Activated CD8-positive, alpha-beta memory T cell treated with anti-CD3 and anti-CD28 coated beads, Interleukin-2, amount 50 U/mL, for 24 hours (primary cell): ENCODE results near the gene CER1.

Experiments used
- DNase-seq: peaks from one replicate; pipeline ENCODE4 v3.0.0-alpha.2; 2020; ENCODE audit errors: extremely low read depth

CER1 gene, protein sequence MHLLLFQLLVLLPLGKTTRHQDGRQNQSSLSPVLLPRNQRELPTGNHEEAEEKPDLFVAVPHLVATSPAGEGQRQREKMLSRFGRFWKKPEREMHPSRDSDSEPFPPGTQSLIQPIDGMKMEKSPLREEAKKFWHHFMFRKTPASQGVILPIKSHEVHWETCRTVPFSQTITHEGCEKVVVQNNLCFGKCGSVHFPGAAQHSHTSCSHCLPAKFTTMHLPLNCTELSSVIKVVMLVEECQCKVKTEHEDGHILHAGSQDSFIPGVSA

DNA sequence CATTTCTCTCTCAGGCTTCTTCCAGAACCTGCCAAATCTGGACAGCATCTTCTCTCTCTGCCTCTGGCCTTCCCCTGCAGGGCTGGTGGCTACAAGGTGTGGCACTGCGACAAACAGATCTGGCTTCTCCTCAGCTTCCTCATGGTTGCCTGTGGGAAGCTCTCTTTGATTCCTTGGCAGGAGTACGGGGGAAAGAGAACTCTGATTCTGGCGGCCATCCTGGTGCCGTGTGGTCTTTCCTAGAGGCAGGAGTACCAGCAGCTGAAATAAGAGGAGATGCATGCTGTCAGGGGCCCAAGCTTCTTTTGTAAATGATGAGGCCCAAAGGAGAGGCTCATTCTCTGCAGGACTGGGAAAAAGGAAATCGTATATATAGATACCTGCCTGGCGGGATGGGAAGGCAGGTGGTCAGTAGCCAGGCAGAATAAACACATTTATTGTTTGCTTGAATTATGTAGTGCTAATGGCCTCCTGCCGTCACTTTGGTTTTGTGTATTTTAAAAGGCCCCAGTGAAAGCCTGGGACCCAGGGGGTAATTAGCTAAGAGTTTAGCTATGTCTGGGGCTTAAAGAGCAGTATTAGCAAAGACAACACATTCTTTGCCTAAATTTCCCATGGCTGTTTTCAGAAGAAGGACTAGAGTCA is at the start of gene CER1:
TSS of gene CER1 (minus strand) at position 343 of the 645 bp plus-strand sequence. CDS start at position 282, 61 bp downstream.
- DNase-seq, result no peak

DNA sequence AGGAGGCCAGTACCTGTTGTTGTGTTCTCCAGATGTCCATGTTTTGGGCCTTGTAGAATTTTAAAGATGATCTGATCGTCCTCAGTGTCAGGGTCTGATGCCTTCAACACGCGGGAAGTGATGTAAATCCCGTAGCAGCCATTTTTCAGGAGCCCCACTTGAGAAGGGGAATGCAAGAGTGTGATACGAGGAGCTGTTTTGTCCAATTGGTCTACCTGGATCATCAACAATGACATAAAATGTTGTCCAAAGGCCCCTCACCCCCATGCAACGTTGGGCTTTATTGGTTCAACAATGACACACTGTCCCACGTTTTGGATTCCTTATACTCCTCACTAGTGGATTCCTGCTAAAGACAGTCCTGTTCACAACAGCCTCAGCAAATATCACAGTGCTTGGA is 48.1 kb upstream of the CER1 start:
- no peak for DNase-seq

DNA sequence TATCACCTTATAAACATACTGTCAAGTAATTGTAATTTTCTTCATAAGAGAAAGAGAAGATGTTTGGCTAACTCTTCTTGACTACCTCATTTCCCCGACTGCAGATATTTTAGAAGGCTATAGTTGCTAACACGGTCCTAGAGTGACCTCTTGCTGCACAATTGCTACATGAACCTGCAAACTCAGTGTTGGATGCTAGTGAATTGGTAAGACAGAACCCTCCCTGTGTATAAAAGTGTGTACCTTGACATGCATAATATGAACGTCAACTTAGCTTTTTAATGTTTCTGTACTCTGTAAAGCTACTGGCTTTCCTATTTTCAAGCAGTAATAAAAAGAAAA is 46.7 kb upstream of the CER1 start:
- no peak for DNase-seq

DNA sequence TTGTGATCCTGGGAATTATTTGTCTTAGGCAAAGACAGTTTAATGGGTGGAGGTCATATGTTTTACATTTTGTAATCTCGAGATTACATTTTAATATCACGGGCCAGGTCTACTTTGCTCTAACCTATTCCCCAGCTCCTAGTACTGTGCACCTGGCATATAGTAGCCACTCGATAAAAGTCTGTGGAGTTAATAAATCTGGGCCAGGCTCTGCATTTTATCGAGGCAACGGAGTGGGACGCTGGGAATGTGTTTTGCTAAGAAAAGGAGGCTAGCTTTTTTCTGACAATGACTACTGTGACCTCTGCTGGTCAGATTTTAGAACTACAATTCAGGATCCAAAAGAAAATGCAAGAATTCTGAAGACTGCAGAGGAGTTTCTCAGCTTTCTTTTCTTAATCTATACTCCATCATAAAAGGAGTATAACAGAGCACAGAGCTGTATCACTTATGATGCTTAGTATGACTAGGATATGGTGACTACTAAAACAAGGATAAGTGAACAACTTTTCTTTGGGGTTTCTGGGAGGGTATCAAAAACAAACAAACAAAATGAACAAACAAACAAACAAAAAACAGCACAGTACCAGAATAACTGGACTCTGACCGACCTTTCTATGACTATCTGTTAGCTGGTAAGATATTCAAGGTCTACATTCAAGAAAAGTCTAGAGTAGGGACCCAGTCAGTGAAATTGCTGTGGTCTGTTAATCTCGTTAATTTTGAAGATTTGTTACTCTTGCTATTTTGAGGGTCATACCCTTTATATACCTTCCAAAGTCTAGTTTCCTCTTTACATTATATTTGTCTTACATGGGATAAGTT is 46.1 kb upstream of the CER1 start:
- no peak for DNase-seq

DNA sequence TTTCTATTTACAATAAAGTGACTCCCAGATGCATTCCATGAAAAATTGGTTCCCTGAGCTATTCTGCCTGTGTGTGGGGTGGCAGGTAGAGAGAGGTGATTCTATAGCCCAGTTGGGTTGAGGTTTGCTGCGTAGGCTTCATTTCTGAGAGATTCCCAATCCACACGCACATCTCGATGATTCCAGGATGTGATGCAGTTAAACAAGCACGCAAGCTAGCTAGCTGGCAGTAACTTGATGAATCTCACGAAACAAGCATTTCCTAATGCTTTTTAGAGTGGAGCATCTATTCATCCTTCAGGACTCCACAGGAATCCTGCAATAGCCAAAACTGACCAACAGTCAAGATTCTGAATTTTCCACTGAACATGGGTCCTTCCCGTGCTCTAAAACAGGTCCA is 43.8 kb upstream of the CER1 start:
- no peak for DNase-seq

DNA sequence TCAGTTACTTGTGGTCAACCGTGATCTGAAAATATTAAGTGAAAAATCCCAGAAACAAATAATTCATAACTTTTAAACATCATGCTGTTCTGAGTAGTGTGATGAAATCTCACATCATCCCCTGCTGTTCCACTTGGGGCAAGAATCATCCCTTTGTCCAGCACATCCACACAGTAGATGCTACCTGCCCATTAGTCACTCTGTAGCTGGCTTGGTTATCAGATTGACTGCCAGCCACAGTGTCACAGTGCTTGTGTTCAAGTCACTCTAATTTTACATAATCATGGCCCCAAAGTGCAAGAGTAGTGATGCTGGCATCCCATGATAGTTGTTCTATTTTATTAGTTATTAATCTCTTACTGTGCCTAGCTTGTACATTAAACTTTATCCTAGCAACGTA is 39.1 kb upstream of the CER1 start:
- DNase-seq, result no peak

DNA sequence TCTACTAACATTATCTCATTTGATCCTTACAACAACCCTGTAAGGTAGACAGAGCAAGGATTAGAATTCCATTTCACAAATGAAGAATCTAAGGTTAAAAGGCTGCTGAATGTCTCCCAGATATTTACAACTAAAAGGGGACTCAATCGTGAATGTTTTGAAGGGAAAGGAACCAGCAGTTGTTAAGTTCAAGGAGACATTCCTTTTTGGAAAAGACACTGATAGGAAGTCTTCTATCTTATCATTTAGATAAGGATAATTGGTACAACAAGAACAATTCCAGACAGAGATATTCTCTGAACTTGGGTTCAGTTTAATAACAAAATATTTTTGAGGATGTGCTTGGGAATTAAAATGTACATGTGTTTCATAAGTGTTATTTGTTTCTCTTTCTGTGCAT is 37.5 kb upstream of the CER1 start:
- no peak for DNase-seq

DNA sequence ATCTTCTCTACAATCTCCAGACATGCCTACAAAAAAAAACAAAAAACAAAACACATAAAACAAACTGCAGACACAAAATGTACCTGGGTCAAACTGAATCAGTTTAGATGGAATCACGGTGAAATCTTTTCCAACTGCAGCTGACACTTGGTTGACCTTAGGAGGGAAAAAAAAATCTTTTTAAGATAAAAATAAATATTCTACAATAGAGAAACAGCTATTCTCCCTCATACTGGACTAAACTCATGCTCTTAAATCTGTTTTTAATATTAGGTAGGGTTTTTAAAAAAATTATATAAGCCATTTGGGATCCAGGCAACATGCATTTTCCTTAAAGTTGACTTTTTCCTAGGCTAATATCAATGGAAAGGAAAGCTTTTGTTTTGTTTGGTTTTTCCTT is 33.8 kb upstream of the CER1 start:
- DNase-seq, result no peak

DNA sequence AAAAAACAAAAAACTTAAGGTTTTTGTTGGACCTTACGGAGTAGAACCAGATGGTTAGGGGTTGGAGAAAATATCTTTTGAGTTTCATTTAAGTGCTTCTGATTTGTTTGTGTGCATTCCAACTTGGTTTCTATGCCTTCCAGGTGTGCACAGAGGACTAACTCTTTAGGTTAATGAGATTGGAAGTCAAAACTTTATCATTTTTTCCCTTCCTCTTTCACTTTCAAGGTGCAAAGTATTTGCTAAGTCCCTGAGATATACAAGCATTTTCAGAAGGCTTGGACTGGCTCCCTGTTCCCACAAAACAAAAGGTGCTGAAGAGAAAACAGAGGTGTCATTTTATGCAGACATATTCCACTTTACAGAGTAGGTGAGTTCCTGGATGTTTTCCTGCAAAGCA is 30.3 kb upstream of the CER1 start:
- no peak for DNase-seq

DNA sequence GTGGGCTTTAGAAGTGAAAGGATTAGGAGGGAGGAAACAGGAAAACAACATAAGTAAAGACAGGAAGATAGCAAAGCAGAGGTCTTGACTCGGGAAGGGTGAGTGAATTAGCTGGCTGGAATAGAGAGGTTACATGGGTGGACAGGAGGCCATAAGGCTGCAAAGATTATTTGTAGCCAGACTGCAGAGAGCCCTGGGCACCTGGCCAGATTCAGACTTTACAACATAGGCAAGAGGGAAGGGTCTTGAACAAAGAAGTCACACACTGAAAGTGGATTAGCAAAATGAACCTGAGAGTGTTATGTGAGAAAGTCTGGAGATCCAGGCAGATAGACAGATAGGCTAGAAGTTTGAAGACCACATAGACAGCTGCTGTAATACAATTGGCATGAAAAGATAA is 29.7 kb upstream of the CER1 start:
- no peak for DNase-seq

DNA sequence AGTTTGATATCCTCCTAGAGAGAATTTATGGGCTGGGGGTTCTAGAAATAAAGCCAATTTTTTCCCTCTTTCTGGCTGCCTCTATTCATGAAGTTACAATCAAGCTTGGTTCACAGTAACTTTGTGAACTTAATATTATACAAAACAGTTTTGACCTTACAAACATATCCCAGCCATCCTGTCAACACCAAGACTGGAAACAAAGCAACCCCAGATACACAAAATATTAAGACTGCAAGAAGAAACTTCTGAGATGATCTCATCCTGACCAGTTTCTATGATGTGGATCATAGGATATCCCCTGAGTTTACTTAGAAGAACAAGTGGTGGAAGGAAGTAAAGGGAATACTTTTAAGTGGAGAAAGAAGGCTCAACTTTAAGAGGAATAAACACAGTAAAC is 28.3 kb upstream of the CER1 start:
- DNase-seq, result no peak

DNA sequence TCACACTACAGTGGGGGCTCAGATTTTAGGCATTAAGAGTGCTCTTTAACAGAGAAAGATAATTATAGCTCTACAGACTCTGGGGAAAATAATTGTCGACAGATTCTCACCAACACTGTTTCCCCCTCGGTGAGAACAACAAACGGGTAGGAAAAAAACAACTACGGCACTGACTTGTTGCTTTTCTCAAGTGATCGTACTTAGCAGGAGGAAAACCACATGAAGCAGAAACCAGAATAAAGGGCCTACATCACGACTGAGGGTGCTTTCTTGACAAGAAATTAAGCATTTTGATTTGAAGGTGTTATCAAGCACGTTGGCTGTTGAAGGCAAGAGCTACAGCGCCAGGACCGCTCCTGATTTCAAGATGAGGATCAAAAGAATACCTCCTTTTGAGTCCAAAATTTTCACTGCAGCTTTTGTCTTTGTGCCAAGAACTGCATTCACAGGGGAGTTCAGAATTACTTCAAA is 27.2 kb upstream of the CER1 start:
- no peak for DNase-seq

DNA sequence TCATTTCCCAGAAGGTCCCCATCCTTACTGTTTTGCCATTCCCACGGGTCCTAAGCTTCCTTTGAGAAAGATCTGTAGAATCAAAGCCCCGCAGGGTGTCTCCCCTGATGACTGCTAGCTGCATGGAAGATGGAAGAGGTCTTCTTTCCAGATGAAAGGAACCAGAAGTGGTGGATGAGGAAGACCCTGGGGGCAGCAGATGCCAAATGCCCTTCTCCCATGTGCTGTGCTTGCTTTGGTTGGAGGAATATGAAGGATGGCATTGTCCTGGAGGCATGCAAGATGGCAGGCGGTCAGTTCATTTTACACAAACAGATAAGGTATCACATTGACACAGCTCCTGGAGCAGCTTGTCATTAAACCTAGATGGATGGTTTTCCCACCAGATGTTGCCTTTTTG is 25.8 kb upstream of the CER1 start:
- DNase-seq, result no peak

DNA sequence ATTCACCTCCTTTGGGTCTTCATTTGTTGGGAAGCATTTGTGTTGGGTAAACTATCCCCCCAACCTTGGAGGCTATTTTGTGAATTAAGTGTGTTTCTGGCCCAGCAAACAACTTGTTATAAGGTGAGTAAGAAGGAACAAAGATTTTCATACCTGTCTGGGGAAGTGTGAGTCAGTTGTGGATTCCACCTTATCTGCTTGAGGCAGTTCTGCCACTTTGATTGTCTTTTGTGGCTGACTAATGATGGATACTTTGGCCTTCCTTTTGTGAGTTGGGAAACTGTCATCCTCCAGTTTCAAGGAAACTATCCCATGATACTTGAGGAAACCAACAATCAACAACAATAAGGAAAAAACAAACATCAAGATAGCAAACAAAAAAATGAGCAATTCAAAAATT is 24.6 kb upstream of the CER1 start:
- DNase-seq, result no peak

DNA sequence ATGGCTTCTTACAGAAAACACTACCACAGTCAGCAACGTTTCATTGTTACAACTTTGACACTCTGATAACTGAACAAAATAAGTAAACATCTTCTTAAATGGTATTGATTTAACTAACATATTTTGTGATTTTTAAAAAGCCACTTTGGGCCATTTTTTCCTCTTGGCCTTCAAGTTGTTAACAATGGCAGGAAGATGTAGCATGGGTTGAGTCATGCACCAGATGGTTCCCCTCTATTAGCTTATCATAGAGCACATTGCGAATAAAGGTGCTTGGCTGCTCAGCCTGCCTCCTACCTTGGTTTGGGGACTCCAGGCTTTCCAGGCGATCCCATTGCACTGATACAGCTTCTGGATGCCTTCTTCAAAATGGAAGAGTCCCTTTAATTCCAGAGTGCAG is 24.1 kb upstream of the CER1 start:
- no peak for DNase-seq

DNA sequence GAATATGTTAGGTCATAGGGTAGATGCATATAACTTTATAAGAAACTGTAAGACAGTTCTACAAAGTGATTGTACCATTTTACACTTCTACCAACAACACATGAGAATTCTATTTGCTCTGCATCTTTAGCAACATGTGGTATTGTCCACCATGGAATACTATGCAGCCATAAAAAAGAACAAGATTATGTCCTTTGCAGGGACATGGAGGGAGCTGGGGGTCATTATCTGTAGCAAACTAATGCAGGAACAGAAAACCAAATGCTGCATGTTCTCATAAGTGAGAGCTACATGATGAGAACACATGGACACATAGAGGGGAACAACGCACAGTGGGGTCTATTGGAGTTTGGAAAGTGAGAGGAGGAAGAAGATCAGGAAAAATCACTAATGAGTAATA is 22.2 kb upstream of the CER1 start:
- DNase-seq, result no peak

DNA sequence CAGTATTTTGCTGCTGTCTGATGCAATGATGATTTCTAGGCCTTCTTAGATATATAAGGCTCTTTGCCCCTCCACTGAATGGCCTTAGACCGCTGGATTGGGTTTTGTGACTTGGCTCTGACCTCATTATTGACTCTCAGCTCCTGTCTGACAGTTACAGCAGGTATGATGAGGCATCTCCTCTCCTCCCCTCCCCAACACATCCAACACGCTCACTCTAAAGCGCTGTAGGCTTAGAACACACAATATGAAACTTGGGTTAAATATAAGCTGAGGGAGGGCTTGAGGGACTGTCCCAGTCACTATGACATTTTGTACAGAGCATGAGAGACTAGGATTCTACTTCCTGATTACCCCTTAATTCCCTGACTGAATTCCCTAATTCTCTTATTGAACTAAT is 18.8 kb upstream of the CER1 start:
- no peak for DNase-seq

DNA sequence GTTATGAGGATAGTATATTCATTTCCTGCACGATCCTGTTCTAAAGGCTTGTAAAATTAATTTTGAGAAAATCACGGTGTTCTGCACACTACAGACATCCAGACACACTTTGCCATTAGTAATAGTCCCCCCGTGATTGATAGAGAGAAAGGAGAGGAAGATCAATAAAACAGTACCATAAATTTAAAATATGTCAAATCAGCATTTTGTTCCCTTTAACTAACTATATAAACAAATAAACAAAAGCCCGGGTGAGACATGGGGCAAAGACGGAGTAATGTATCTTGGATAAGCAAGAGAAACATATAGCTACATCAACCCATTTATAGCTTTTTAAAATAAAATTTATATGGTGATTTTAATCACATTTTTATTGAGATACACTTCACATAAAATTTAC is 10.6 kb upstream of the CER1 start:
- DNase-seq, result no peak

DNA sequence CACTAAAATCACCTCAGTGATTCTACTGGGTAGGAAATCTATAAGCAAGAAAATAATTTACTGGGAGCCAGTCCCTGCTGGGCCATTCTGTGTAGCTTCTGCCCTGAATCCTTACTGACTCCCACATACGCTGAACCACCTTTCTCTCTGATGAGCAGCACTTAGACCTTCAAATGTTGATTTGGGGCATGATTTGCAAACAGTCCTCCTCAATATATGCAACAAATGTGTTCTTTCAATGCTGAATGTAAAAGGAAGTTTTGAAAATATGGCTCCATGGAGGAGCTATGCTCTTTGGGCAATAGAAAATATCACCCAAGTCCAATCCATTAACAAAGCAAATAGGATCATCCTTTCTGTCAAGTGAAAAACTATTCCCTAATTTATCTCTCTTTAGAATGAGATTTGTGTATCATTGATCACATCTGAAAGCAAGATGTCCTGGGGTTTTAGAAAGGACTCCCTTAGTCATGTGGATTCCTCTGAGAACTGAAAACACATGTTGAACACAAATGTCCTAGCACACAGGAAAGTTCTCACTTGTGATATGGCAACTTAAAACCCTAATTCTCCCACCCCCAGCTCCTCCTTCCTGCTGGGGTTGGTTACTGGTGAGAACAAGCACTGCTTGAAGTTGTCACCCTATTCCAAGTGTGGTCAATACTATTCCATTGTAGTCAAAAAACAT is 8.9 kb upstream of the CER1 start:
- DNase-seq, result no peak

DNA sequence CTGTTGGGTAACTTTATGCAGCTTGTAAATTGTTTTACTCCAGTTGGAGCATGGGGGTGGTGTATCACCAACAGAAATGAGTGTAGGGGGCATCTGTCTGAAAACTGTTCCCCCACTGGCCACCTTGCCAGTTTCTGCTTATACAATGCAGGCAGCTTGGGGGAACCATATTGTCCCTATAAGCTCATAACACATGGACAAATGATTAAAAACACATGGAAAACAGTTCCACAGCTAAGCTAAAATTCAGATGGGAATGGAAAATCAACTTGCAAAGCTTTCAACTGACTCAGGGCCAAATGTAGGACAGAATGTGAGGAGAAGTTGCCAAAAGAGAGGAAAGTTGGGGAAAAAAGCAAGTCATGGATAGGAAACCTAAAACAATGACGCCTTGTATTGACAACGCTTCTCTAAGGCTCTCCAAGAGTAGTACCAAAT is 7.9 kb upstream of the CER1 start:
- DNase-seq, result no peak

DNA sequence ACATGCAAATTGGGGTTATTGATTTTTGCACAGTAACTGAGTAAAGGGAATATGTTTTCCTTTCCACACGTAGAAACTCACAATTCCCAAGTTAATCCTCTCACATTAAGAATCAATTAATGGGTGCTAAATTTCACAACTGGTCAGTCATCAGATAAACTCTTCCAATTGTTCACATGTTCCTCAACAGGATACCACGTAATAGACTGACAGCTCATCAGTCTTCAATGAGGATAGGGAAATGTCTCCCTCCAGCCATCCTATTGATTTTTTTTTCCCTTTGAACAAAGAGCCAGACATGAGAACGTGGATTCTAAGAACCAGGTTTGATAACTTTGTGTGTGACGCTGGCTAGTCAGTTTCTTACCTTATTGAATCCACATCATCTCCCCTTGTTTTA is 768 bp upstream of the CER1 start:
- DNase-seq, result no peak

DNA sequence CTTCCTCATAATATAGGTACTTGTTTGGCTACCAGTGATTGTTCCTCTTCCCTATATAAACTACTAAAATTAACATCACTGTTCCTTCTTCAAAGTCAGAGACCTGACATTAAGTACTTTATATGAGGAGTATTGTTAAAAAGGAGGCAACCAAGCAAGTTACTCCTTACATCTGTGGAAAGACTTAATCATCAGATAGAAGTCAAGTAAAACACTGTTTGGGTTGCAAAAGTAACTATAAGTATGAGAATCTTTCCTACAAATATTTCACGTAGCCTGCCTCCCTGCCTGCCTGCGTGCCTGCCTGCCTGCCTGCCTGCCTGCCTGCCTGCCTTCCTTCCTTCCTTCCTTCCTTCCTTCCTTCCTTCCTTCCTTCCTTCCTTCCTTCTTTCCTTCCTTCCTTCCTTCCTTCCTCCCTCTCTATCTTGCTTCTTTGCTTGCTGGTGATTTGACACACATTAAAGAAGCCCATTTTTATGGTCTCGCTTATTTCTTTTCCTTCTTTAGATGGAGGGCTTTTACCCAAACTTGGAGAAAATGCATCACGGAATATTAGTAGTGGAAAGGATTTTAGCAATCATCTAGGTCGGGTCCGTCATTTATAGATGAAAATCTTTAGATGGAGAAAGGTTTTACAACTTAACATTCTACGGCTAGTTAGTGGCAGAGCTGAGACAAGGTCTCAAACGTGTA is 3.2 kb downstream of the CER1 start:
- no peak for DNase-seq
